GM19351 (cell line): Measurements from ENCODE around the gene MYL6.
"Not testable (repeated sequence)": the region's sequence is repeated elsewhere in the genome, so short reads cannot be mapped to it uniquely, and the experiment has no call there.

ENCODE experiments used
- ATAC-seq: cut with Tn5 transposase; IDR thresholded peaks from one replicate; pipeline ENCODE4 v1.9.1; 2021; ENCODE audit warnings: mild to moderate bottlenecking, moderate library complexity; ENCODE audit not compliant: unreplicated experiment

MYL6 gene

DNA sequence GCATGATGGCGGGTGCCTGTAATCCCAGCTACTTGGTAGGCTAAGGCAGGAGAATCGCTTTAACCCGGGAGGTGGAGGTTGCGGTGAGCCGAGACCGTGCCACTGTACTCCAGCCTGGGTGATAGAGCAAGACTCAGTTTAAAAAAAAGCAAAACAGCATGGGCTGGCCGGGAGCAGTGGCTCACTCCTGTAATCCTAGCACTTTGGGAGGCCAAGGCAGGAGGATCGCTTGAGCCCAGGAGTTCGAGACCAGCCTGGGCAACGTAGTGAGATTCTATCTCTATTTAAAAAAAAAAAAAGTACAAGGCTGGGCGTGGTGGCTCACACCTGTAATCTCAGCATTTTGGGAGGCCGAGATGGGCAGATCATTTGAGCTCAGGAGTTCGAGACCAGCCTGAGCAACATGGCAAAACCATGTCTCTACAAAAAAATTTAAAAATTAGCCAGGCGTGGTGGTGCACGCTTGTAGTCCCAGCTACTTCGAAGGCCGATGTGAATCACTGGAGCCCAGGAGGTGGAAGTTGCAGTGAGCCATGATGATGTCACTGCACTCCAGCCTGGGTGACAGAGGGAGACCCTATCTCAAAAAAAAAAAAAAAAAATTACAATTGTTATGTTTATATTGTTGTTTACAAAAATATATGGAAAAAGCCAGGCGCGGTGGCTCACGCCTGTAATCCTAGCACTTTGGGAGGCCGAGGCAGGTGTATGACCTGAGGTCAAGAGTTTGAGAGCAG, 1.5 kb upstream of the MYL6 start:
- ATAC-seq, result not testable (repeated sequence)

DNA sequence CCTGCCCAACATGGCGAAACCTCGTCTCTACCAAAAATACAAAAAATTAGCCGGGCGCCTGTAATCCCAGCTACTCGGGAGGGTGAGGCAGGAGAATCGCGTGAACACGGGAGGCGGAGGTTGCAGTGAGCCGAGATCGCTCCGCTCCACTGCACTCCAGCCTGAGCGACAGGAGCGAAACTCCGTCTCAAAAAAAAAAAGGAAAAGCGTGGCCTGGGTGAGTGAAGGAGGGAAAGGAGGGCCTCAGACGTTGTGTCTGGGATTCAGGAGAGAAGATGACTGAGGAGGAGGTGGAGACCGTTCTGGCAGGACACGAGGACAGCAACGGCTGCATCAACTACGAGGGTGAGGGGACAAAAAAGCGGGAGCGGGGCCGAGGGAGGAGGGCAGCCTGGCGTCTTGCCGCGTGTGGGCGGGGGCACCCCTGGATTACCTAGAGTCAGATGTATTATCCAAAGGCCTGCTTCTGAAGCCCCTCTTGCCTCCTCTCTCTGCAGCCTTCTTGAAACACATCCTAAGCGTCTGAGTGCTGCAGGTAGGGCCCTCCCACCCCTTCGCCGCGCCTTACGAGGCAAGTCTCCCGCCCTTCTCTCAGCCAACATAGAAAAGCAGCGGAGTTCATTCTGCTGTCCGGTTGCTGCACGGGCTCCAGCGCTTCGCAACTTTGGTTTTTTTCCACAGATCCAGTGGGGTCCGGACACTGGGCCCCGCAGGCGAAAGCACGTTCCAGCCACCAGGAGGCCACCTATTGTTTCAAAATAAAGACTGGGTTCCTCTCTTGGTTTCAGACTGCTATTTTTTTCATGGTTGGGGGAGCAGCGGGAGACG, 744 bp upstream of the MYL6 start:
- peak; percentile 26 for ATAC-seq

DNA sequence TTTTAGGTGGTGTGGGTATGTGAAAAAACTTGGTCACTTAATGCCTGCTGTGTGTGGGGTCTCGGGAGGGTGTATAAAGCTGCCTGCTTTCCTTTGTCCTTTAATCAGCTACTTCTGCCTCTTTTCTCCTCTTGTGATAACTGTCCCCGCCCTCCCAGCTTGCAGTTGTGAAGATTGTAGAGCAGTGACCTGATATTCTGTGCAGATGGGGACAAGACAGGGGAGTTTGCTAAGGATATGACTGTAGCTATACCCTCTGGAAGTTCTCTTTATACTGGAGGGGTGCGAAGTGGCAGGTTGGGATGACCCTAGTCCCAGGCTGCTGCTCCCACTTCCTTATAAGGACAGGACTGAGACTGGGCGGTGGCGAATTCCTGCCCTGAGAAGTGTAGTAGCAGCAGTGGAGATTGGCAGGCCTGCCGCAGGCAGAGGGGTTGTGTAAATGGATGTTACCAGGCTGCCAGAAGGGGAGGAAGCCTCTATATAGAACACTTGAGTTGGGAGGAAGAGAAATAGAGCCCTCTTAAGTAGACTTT, 835 bp downstream of the MYL6 start:
- ATAC-seq, result no peak

DNA sequence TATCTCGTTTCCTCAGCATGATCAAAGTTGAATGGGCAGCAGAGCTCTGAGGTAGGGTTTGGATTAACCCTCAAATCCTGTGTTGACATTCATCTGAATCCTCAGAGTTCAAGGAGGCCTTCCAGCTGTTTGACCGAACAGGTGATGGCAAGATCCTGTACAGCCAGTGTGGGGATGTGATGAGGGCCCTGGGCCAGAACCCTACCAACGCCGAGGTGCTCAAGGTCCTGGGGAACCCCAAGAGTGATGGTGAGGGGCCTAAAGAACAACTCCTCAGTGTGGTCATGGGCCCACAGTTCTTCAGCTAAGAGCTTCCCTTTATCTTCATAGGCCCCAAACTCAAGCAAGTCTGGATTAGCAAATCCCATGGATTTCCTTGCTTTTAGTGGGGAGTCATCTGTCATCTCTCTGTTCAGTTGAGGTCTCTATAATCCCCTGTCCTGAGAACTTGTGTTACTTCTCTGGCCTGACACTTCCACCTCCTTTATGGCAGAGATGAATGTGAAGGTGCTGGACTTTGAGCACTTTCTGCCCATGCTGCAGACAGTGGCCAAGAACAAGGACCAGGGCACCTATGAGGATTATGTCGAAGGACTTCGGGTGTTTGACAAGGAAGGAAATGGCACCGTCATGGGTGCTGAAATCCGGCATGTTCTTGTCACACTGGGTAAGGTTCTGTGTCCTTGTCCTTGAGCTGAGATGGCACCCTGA, 1.5 kb downstream of the MYL6 start:
- ATAC-seq, result no peak

DNA sequence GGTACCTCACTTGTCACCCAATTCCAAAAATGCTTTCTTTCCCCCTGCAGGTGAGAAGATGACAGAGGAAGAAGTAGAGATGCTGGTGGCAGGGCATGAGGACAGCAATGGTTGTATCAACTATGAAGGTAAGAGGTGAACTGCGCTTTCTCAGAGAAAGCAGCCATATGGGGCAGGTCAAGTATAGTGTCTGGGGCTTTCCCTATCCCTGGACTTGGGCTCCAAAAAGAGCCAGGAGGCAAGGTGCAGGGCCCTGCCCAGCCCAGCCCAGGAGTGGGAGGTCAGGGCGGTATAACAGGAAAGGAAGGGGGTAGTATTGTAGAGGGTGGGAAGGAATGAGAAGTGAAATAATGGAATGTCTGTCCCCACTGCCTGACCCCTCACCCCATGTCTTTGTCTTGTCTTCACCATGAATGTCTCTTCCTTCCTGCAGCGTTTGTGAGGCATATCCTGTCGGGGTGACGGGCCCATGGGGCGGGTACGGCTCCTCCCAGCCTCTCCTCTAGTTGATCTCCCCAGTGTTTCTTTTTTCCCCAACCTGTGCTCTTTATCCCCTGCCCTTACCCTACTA, 2.1 kb downstream of the MYL6 start:
- ATAC-seq, result no peak

DNA sequence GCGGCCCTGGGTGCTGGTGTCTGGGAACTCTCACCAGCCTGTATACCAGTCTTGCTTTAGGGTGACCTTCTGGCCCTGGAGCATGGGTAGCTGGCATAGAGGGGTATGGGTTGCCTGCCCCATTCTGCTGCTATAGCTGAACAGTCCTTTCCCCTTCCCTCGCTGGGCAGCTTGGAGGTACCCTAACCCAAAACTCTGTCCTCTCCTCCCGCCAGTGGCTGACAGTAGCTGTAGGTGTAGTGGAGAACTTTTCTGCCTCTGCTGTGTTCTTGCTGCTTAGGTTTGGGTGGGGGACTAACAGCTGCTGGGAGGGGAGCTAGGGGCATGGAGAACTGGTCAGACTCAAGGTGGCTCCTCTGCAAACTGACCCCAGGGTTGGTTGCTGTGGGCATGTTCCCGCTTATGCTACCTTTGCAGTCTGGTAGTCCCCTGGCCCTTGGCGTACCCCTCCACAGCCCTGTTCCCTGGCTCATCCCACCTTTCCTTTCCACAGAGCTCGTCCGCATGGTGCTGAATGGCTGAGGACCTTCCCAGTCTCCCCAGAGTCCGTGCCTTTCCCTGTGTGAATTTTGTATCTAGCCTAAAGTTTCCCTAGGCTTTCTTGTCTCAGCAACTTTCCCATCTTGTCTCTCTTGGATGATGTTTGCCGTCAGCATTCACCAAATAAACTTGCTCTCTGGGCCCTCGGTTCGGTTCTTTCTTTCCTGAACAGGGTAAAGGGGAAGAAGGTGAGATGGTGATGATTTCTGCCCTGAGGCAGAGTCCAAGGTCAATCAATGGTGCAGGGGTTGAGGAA, 2.9 kb downstream of the MYL6 start:
- ATAC-seq, result no peak

DNA sequence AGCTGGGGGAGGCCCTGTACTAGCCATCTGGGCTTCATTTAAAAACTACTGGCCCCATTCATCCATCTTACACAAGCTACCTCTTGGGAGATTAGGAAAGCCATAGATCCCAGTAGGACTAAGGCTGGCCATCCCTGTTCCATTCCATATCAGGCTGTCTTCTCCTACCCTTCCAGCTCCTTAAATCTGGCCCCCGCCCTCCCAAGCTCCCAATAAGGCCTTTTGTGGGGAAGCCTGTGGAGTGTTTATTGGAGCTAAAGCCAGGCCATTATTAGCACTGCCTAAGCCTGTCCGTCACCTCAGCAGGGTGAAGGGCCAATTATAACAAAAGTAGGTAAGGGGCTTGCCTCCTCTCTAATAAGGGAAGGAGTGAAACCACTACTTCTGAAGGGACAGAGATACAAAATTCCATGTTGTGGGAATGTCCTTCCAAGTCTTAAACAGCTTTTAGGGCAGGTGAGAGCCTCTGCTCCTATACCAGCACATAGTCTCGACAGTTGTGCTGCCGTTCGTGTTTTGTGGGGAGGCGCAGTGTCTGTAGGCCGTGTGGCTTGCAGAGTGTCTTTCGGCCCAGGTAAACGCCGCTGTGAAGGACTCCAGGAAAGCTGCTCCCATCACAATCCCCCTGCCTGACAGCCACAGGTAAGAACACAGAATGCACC, 3.7 kb downstream of the MYL6 start:
- no peak for ATAC-seq

DNA sequence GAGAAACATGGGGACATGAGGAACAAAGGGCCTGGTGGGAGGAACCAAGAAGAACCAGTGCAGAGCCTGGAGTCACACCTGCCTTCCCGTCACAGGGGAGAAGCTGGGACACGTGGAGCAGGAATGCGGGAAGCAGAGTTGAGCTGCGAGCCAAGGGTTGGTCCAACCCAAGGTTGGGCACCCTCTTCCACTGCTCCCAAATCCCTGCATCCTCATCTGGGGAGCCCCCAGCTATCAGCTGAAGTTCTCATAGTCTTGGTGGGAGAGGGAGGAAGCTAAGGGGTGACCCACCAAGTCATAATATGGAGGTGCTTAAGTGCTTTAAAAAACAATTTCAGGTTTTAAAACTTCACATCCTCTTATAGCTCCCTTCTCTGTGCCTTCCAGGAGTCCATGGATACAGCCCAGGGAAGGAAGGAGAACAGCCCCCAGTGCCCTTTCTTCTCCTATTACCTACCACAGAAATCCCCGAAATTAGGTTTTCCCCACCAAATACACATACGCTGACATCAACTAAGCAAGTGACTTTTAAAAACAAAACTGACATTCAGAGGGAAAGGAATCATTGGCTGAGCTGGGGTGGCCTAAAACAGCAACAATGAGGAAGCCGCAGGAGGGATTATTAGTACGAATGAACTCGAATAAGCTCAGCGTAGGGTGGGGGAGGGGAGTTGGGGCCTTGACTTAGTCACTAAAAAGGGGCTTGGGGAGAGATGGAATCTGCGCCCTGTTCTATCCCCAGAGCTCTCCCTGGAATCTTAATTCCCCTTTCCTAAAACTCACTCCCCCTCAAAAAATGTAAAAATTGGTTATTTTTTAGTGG, 4.5 kb downstream of the MYL6 start:
- no peak for ATAC-seq

DNA sequence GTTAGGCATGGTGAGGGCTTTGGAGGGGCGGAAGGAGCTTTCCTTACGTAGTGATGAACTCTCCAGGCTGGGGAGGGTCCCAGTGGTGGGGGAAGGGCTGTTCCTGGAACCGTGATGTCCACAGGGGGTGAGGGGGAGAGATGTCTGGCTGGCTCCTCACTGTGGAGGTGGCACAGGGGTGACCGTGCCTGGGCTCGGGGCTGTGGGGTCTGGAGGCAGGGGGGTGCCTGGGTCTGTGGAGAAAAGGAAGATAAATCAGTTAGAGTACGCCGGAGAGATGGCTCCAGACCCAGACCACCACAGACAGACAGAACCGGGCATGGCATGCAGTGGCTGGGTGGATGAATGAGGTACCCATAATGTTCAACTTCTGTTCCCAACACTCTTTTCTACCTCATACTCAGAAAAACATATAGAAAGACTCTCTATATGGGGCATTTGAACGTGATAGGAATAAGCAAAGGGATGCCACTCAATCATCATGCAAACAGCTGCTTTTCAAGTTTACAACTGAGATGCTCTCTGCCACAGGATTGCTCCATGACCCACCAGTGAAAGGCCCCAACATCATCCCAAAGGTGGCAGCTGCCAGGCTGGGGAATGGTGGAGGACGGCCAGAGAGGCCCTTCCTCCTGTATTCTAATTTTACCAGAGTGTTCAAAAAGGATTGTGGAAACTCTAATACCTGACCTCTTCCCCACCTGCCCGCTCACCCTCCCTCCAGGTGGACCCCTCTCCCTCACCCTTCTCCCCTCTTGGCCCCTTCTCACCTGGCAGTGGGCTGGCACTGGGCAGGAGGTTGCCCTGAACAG, 5.6 kb downstream of the MYL6 start:
- ATAC-seq, result no peak

DNA sequence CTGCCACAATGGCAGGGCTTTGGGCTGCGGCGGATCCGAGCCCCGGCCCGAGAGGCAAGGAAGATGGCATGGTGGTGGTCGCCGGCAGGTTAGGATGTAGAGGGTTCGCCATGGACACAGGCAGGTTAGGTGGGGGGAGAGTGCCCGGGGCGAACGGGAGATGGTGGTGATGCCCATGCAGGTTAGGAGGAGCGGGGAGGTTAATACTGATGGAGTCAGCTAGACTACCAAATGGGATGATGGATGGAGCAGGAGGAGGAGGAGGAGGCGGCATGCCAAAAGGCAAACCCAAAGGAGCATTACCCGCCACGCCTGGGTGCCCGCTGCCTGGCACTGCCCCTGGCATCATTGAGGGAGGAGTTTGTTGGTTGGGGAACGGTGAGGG, 6.2 kb downstream of the MYL6 start:
- ATAC-seq, result no peak

DNA sequence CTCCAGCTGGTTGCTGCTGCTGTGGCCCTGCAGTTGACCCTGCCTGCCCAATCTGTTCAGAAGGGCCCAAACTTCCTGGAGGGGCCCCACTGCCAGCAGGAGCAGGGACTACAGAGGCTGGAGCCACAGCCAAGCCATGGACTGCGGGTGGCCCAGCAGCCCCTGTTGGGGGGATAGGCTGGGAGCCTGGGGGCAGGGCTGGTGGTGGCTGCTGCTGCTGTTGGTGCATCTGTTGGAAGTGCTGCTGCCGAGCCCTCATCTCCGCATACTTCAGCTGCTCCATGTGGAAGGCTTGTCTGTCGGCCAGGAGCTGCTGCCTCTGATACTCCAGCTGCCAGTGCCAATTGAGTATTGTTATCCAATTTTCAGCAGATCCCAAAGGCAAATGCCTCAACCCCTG, 7.2 kb downstream of the MYL6 start:
- no peak for ATAC-seq

DNA sequence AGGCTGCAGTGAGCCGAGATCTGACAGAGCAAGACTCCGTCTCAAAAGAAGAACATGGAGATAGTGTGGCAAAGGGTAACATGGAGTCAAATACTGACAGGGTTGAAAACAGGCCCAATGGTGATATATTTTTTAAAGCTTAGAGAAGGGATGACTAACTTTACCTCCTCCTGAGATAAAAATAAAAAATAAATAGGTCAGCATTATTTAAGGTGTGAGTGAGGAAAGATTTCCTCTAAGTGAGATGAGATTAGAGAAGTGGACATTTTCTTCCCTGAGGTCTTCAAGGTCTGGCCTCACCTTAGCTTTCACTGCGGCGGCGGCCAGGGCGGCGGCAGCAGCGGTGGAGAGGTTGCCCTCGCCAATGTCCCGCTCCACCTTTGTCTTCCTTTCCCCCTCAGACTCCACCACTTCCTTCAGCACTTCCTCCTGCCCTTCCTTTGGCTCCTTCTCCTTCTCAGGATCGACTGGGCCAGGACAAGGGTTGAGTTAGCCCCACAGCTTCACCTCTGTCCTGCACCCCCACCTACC, 11.1 kb downstream of the MYL6 start:
- ATAC-seq, result no peak

DNA sequence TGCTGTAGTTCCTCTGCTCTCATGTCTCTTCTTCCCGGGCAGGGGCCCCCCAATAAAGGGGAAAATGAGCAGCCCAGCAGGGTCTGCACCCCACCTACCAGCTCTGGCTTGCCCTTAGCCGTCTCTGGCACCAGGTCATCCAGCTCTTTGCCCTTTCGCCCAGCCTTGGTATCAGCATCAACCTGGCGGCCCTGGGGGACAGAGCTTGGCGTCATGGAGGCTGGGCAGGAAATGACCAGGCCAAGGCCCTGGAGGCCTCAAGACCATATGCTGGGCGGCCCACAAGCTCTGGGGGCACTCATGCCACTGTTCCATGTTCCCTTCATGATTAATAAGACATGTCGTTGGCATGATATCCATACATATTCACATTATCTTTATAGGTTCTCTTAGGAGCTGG, 14.7 kb downstream of the MYL6 start:
- ATAC-seq, result no peak

DNA sequence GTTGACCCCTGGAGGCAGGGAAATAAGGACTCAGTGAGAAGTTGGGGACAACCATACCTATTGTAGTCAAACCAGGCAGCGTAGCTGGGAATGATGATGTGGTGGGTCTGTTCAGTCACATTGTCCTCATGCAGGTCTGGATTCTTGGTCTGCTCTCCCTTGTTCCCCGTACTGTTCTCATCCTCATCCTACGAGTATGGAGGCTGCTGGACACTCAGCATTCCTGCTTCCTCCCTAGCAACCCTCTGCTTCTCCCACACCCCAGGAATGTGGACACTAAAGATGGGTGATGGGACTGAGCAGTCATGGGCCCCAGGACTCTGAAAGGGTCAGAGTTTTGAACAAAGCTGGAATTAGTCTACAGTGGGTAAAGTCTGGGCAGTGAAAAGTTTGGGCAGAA, 20.2 kb downstream of the MYL6 start:
- no peak for ATAC-seq

DNA sequence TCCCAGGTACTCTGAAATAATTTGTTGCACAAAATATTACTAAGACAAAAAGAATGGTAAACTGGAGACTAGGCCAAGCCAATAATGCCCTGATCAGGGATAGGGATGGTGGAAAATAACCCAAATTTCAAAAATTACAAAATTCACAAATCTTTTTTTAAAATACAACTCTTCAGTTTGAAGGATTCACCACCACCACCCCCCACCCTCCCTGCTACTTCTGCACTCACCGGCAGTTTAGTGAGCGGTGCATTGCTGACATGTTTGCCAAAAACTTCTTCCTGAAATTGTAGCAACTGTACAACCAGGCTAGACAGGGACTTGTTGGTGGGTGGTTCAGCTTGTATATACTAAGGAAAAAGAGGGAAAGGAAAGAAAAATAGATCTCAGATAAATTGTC, 28.8 kb downstream of the MYL6 start:
- no peak for ATAC-seq

DNA sequence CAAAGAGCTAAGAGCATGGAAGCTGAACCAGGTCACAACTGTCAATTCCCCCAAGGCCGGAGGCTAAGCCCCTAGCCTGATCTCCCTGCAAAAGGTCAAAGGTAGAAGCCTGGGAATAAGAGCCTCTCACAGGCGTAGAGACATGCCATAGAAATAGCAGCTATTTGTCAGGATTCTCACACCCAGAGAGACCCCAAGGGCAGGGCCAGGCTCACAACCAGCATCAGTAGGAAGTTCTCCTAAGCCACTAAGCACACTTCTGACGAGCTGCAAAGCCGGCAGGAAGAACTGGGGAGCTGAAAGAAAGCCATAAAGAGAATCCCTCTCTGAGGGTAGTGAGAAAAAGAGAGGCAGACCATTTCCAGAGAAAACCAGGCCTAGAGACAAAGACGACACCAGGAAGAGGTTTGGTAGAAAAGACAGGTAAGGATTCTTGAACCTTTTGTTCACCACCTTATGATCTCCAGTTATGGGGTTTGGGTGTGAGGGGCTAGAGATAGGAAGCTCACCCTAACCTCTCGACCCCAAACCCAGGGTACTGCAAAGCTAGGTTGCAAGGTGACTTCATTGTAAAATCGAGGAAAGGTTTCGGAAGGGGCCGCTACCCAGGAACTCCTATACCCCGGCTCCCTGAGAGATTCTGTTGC, 30.1 kb downstream of the MYL6 start:
- no peak for ATAC-seq

DNA sequence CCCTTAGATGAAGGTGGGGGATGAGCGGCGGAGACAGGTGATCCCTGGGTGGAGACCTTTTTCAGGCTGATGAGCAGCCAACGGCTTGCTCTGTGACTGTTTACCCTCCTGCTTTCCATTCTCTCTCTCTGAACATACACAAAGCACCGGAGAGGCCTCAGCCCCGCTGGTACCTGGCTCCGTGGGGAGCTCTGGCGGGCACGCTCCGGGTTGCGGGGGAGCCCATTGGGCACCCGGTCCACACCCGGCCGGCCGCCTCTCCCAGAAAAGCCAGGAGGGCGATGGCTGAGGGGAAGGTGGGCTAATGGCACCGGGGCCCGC, 30.6 kb downstream of the MYL6 start:
- peak; percentile 9 for ATAC-seq
